ENCODE measurements around the gene CX3CR1.

Gene CX3CR1

GRCh38 chr3:39313289-39313688, 33.5 kb upstream of the CX3CR1 start:
- Histone ChIP-seq H3K4me3 (ENCODE audit: insufficient read depth, low read length, poor library complexity, severe bottlenecking) (no peak overlapping the region), H3K27me3 (ENCODE audit: low read length) (no peaks in the 10 kb centered on the region), H3K27ac (ENCODE audit: low read depth, low read length) (no peak overlapping the region), H4K20me1 (ENCODE audit: low read depth, low read length) (no peaks in the 10 kb centered on the region), H3K4me2 (ENCODE audit: low read depth, low read length, poor library complexity, severe bottlenecking) (no peak overlapping the region), H3F3A (ENCODE audit: insufficient read depth) (no peaks in the 10 kb centered on the region), H2AFZ (ENCODE audit: low read depth, low read length, severe bottlenecking) (no peak overlapping the region), H3K9ac (ENCODE audit: low read length) (no peak overlapping the region), H3K79me2 (ENCODE audit: insufficient read depth, low read length) (no peaks in the 10 kb centered on the region), H3K9me3 (ENCODE audit: insufficient read depth, low read length) (no peaks in the 10 kb centered on the region), H3K36me3 (ENCODE audit: low read length) (no peaks in the 10 kb centered on the region), H3K9me2 (replicated peaks; ENCODE audit: insufficient read depth, low read length) (no peaks in the 10 kb centered on the region)
- TF ChIP-seq EZH2phosphoT487 (conservative IDR thresholded peaks at IDR 0.05; ENCODE audit: low read length) (no peak), CTCF (IDR thresholded peaks at IDR 0.05; ENCODE audit: insufficient read depth, low read length, poor library complexity, severe bottlenecking) (no peak)

- Histone ChIP-seq H4K20me1 (ENCODE audit: low read depth, low read length) (no peaks in the 10 kb centered on the region), H3F3A (ENCODE audit: insufficient read depth) (no peaks in the 10 kb centered on the region)
Measured at GRCh38 chr3:39302178-39302577, 22.3 kb upstream of the CX3CR1 start.

GRCh38 chr3:39299279-39299678, 19.4 kb upstream of the CX3CR1 start:
- no peaks in the 10 kb centered on the region for H3K27me3 ChIP-seq (ENCODE audit: low read length)
- H3F3A ChIP-seq (ENCODE audit: insufficient read depth), result no peaks in the 10 kb centered on the region
- no peak overlapping the region for H3K4me2 ChIP-seq (ENCODE audit: low read depth, low read length, poor library complexity, severe bottlenecking)
- H3K9me3 ChIP-seq (ENCODE audit: insufficient read depth, low read length), result 0 out of 2 replicates have a peak, but pooled peaks cover 8% of the 10 kb centered on the region
- no peak overlapping the region for H2AFZ ChIP-seq (ENCODE audit: low read depth, low read length, severe bottlenecking)
- no peak overlapping the region for H3K9ac ChIP-seq (ENCODE audit: low read length)
- TF ChIP-seq EZH2phosphoT487 (conservative IDR thresholded peaks at IDR 0.05; ENCODE audit: low read length), result no peak
- TF ChIP-seq CTCF (IDR thresholded peaks at IDR 0.05; ENCODE audit: insufficient read depth, low read length, poor library complexity, severe bottlenecking), result no peak
- H3K4me3 ChIP-seq (ENCODE audit: insufficient read depth, low read length, poor library complexity, severe bottlenecking), result no peak overlapping the region
- no peaks in the 10 kb centered on the region for H3K36me3 ChIP-seq (ENCODE audit: low read length)
- no peaks in the 10 kb centered on the region for H4K20me1 ChIP-seq (ENCODE audit: low read depth, low read length)
- no peaks in the 10 kb centered on the region for H3K79me2 ChIP-seq (ENCODE audit: insufficient read depth, low read length)
- H3K9me2 ChIP-seq (replicated peaks; ENCODE audit: insufficient read depth, low read length), result no peaks in the 10 kb centered on the region
- no peak overlapping the region for H3K27ac ChIP-seq (ENCODE audit: low read depth, low read length)

More at GRCh38 chr3:39302178-39302577, 22.3 kb upstream of the CX3CR1 start:
- Histone ChIP-seq H2AFZ (ENCODE audit: low read depth, low read length, severe bottlenecking) (no peak overlapping the region), H3K79me2 (ENCODE audit: insufficient read depth, low read length) (no peaks in the 10 kb centered on the region), H3K4me2 (ENCODE audit: low read depth, low read length, poor library complexity, severe bottlenecking) (no peak overlapping the region), H3K27ac (ENCODE audit: low read depth, low read length) (no peak overlapping the region), H3K4me3 (ENCODE audit: insufficient read depth, low read length, poor library complexity, severe bottlenecking) (no peak overlapping the region), H3K27me3 (ENCODE audit: low read length) (no peaks in the 10 kb centered on the region), H3K9ac (ENCODE audit: low read length) (no peak overlapping the region), H3K9me2 (replicated peaks; ENCODE audit: insufficient read depth, low read length) (no peaks in the 10 kb centered on the region), H3K36me3 (ENCODE audit: low read length) (no peaks in the 10 kb centered on the region), H3K9me3 (ENCODE audit: insufficient read depth, low read length) (0 out of 2 replicates have a peak, but pooled peaks cover 8% of the 10 kb centered on the region)
- TF ChIP-seq CTCF (IDR thresholded peaks at IDR 0.05; ENCODE audit: insufficient read depth, low read length, poor library complexity, severe bottlenecking) (no peak), EZH2phosphoT487 (conservative IDR thresholded peaks at IDR 0.05; ENCODE audit: low read length) (no peak)

Data from SU-DHL-6 (cell line).